GM21529 (cell line): ENCODE measurements around the gene ALDH3B2.
"Not testable (repeated sequence)": the region's sequence is repeated elsewhere in the genome, so short reads cannot be mapped to it uniquely, and the experiment has no call there.

Source experiments
- ATAC-seq: cut with Tn5 transposase; IDR thresholded peaks from one replicate; pipeline ENCODE4 v1.9.1; 2021; ENCODE audit not compliant: unreplicated experiment

The ALDH3B2 gene

GRCh38 chr11:67644472-67645418, 29.7 kb downstream of the ALDH3B2 start:
- ATAC-seq, result no peak

- ATAC-seq, result no peak
These were observed 30.4 kb downstream of the ALDH3B2 start for GRCh38 chr11:67644042-67644441.

DNA sequence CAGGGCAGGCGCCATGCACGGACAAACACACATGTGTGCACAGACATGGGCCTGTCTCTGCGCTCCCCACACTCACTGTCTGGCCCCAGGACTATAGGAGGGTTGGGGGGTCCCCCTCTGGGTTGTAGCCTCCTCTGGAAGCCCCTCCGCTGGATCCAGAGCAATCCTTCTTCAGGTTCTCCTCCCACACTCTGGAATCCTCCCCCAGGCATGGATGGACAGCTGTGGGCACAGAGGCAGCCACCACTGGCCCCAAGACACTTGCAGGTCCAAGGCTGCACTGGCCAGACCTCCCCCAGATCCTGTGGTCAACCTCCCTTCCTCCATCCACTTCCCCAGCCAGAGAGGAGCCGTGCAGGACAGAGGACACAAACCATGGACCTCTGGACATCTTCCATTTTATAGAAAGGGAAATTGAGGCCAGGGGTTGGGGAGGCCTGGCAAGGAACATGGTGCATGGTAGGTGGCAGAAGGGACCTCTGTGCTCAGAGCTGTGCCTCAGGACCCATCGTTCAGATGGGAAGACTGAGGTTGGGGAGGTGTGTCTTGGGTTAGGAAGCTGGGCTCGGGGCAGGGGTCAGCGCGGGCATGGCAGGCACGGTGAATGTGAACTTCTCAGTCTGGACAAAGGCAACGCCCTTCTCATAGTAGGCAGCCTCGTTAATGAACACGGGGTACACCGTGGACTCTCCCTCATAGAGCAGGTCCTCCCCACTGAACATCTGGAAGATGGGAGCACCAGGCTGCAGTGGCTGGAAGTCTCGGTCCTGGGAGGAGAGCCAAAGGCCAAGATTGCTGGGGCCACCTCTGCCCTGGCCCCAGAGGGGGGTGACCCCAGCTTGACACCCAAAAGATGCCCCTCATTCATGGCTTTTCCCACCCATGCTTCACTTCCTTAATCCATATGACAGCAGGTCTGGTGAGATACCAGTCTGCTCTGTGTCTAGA, 32.0 kb downstream of the ALDH3B2 start:
- no peak for ATAC-seq

DNA sequence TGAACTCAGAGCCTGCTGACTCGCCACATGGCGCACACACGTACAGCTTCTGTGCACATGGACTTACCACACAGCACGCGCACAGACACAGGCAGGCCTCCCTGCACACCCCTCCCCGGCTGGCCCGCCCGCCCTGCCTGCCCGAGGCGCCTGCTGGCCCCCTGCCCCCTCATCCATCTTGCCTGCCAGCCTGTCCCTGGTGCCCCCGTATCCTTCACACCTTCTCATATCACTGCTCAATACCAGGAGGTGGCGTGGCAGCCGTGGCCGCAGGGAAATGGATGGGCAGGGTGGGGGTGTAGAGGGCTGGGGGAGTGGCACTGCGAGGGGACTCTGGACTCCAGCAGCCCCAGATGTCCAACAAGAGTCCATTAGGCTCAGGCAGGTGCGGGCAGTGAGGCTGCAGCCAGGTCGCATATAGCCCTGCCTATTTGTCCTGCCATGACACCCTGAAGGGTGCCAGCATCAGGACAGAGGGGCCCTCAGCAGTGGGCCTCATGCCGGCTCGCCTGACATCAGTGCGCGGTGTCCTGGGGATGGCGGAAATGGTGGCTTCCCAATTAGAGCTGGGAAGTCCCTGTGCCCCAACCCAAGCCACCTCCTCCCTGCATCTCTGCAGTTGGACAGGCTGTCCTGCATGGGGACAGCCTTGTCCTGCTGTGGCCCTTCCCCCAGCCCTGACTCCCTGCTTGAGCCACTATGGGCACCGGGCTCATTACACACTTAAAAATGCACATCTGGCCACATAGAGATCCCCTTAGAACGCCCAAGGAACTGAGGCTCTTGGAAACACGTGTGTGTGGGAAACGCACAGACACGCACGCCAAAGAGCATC, 32.9 kb downstream of the ALDH3B2 start:
- no peak for ATAC-seq

DNA sequence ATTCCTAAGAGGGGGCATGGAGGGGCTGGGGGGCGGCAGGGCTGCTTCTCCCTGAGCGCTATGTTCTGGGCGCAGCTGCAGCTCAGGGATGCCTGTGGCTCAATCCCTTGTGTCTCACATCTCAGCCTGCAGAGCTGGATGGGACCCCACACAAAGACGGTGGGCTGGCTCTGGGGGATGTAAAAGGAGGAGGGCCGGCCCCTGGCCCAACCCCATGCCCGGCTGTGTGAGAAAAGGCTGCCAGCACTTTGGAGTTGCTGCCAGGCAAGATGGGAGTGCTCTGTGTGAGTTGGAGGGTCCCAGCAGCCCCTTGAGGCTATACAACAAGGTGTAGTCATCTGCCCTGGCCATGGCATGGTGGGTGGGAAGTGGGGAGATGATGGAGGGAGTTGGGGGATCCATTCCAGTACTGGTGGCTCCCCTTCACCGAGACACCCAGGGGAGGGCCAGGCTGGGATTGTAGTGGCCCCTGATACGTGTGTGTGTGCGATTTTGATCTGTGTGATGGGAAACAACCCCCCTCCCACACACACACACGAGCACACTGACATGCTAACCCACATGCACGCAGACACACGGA, 33.6 kb downstream of the ALDH3B2 start:
- no peak for ATAC-seq

GRCh38 chr11:67640021-67640757, 34.2 kb downstream of the ALDH3B2 start:
- no peak for ATAC-seq

DNA sequence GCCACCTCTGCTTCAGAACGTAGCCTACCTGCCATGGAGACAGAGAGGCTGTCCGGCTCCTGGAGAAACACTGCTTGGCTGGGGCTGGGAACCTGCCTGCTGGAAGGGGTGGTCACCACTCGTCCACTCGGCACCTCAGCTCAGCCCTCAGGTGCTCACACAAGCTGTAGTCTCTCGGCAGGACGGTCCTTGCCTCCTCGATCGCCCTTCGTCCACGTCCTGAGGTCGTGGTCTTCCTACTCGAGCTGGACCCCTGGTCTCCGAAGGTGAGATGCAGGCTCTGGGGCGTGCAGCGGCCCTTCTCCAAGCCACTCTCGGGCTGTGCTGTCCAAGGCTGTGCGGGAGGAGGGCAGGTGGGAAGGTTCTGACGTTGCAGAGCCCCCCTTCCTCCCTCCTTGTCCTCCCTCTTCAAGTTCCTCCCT, 35.0 kb downstream of the ALDH3B2 start, which contains the start of gene TBX10:
Gene TBX10, minus strand, starts transcription at position 326 of the 422 bp plus-strand sequence. Its CDS starts 291 bp downstream, at position 35.
- no peak for ATAC-seq

GRCh38 chr11:67638535-67639437, 35.6 kb downstream of the ALDH3B2 start:
- ATAC-seq, result no peak

DNA sequence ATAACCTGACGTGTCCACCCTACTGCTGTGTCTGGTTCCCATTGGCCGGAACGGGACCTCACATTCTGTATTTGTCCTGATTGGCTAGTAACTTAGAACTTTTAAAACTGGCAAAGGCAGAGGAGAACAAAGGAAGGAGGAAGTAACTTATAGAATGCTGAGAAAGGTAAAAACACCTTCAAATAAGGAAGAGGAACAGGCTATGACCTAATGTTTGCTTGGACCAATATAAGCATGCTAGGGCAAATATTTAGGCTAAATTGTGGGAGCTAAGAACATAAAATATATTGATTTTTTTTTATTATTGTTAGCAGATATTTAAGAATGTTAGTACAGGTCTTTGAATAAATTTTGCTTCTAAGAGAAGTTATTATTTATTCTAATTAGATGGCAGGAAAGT, 37.0 kb downstream of the ALDH3B2 start:
- ATAC-seq, result not testable (repeated sequence)

- ATAC-seq, result no peak
These were observed 37.5 kb downstream of the ALDH3B2 start for GRCh38 chr11:67636962-67637361.

GRCh38 chr11:67635231-67635521, 39.2 kb downstream of the ALDH3B2 start:
- ATAC-seq, result no peak

DNA sequence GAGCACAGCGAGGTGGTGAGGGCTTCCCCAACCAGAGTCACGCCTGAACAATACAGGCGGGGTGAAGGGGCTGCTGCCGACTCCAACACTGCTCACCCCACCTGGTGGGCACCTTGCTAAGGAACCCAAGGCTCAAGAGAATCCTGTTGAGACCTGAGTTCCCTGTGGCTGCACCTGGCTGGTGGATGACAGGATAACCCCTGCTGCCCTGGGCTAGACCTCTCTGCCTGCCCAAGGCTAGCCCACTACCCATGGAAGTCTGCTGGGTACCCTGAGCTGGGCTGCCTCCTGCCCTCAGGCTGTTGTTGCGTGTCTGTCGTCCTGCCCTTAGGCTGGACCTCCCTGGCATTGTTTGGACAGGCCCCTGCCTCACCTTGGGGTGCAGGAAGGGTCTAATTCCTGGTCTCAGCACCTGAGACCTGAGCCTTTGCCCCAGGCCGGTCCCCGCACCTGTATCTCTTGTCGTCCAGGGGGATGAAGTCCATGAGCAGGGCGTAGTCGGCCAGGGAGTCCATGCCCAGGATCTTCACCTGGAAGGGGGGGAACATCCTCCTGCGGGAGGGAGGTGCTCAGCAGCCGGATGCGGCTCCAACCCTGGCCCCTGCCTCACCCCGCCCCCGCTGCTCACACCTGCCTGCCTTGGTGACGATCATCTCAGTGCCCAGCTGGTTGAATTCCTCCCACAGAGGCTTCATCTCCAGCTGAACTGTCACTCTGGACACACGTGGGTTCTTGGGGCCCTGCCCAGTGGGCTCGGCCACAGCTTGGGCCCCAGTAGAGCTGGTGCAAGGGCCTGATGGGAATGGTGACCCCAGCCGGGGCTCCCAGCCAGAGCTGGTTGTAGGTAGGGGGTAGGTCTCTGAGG, 39.8 kb downstream of the ALDH3B2 start:
- no peak for ATAC-seq

DNA sequence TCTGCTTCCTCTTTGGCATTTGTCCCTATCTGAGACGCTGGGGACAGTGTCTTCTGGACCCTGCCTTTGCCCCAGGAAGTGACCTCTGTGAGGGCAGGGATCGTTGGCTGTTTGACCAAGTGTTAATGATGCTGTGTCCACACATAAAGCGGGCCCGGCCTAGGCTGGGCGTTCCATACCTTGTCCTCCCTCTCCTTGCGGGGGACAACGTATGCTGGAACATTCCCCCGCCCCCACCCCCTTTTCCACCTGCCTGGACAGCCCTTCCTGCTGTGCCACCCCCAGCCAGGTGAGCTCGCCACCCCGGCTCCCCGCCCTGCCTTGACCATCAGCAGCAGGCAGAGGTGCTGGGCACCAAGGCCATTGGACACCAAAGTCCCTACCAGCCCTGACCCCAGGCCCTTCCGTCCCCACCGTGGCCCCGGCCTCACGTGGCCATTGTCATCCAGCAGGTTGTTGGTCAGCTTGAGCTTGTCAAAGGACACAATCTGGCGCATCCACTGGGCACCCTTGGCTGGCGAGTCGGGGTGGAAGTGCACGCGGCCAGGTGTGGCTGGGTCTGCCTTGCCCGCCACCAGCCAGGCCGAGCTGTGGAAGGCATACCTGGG, 40.6 kb downstream of the ALDH3B2 start:
- no peak for ATAC-seq

- no peak for ATAC-seq
These were observed 41.3 kb downstream of the ALDH3B2 start for GRCh38 chr11:67632982-67633755.

GRCh38 chr11:67632175-67632981, 42.0 kb downstream of the ALDH3B2 start:
- no peak for ATAC-seq

- ATAC-seq, result no peak
These were observed 42.6 kb downstream of the ALDH3B2 start for GRCh38 chr11:67631853-67632174.
